ENCODE data around the gene SREK1.
"Not testable (repeated sequence)": the region's sequence is repeated elsewhere in the genome, so short reads cannot be mapped to it uniquely, and the experiment has no call there.

SREK1 gene

GRCh38 chr5:66144074-66144833 lies at the start of gene SREK1:
SREK1 (plus strand) TSS chr5:66144300; CDS start chr5:66144377, 77 bp downstream.
- DNase-seq (ENCODE audit: low spot score): peak; percentile 87

- DNase-seq (ENCODE audit: low spot score): no peak
Measured at GRCh38 chr5:66100851-66101250, 43.2 kb upstream of the SREK1 start.

- no peak for DNase-seq (ENCODE audit: low spot score)
Measured at GRCh38 chr5:66113160-66113559, 30.9 kb upstream of the SREK1 start.

- DNase-seq (ENCODE audit: low spot score): no peak
Measured at GRCh38 chr5:66118304-66118703, 25.8 kb upstream of the SREK1 start.

GRCh38 chr5:66122379-66123034 lies 21.6 kb upstream of the SREK1 start:
- no peak for DNase-seq (ENCODE audit: low spot score)

GRCh38 chr5:66129144-66129543 lies 15.0 kb upstream of the SREK1 start:
- DNase-seq (ENCODE audit: low spot score): no peak

GRCh38 chr5:66130493-66130892 lies 13.6 kb upstream of the SREK1 start:
- no peak for DNase-seq (ENCODE audit: low spot score)

- DNase-seq (ENCODE audit: low spot score): no peak
Measured at GRCh38 chr5:66134407-66134861, 9.7 kb upstream of the SREK1 start.

- no peak for DNase-seq (ENCODE audit: low spot score)
Measured at GRCh38 chr5:66136053-66136452, 8.0 kb upstream of the SREK1 start.

- DNase-seq (ENCODE audit: low spot score): not testable (repeated sequence)
Measured at GRCh38 chr5:66136944-66137343, 7.2 kb upstream of the SREK1 start.

- DNase-seq (ENCODE audit: low spot score): no peak
Measured at GRCh38 chr5:66138637-66139317, 5.3 kb upstream of the SREK1 start.

GRCh38 chr5:66139318-66139712 lies 4.8 kb upstream of the SREK1 start:
- DNase-seq (ENCODE audit: low spot score): no peak

- DNase-seq (ENCODE audit: low spot score): no peak
Measured at GRCh38 chr5:66142417-66142816, 1.7 kb upstream of the SREK1 start.

- DNase-seq (ENCODE audit: low spot score): no peak
Measured at GRCh38 chr5:66143473-66144073, 527 bp upstream of the SREK1 start.

GRCh38 chr5:66144834-66145390 lies 812 bp downstream of the SREK1 start:
- no peak for DNase-seq (ENCODE audit: low spot score)

- no peak for DNase-seq (ENCODE audit: low spot score)
Measured at GRCh38 chr5:66145737-66146136, 1.6 kb downstream of the SREK1 start.

GRCh38 chr5:66149950-66150349 lies 5.8 kb downstream of the SREK1 start:
- no peak for DNase-seq (ENCODE audit: low spot score)

- no peak for DNase-seq (ENCODE audit: low spot score)
Measured at GRCh38 chr5:66151030-66151429, 6.9 kb downstream of the SREK1 start.

- no peak for DNase-seq (ENCODE audit: low spot score)
Measured at GRCh38 chr5:66151491-66151890, 7.4 kb downstream of the SREK1 start.

GRCh38 chr5:66157046-66157445 lies 12.9 kb downstream of the SREK1 start:
- no peak for DNase-seq (ENCODE audit: low spot score)

- no peak for DNase-seq (ENCODE audit: low spot score)
Measured at GRCh38 chr5:66161356-66161755, 17.3 kb downstream of the SREK1 start.

Measured in hematopoietic multipotent progenitor cell treated with erythropoietin and hydrocortisone succinate and interleukin-3 and kit ligand, for 15 days (in vitro differentiated cells).